Measurements from ENCODE around the gene ARMC5. TPM values are rescaled to one million over a fixed set of nuclear protein-coding genes. Genes with fewer than 3 reads are reported as not detected.

ARMC5 gene
- total and polyA plus RNA-seq, 9 of the 15 experiments (the other 6 are each of a cell fraction or from before 2014, with no cell fraction given), result 0.11 to 13.5 (median 2.1) TPM

DNA sequence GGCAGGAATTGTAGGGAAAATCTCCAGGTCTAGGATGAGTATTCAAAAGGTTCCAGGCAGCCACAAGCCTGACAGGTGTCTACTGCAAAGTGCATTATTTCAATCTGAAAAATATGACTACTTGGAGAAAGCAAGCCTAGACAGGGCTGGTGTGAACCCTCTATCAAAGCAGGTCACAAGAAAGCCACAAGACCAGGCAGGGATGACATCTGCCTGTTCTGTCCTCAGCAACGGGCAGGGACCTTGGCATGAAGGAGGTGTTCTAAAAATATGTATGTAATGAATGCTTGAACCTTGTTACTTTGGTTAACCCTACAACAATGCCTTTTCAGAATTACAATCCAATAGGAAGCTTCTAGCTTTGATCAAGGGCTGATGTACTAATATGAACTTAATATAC is 30.0 kb upstream of the ARMC5 start:
- DNase-seq (ENCODE audit: extremely low read depth in 1 of 4, low spot score in 3 of 4), result no peak
- H3K9ac ChIP-seq (ENCODE audit: insufficient read depth in 1 of 2, low read depth in 2 of 2, low read length in 2 of 2), result no peak overlapping the region
- no peak overlapping the region for H3K4me3 ChIP-seq
- ChIA-PET CTCF (ENCODE audit: low intra/inter-chr PET ratio) (no interaction called here), POLR2A (interaction anchor here (1.2 kb wide), 1 partner anchor 13 kb away, joined by 3 read pairs; no protein-coding TSS in a partner anchor)
- no peak for ATAC-seq
- no peak for TF ChIP-seq ZNF165 (CRISPR knock-in tag; IDR thresholded peaks at IDR 0.05; ENCODE audit: borderline replicate concordance)
- no peak for TF ChIP-seq ZNF347 (CRISPR knock-in tag; IDR thresholded peaks at IDR 0.05; ENCODE audit: low read depth)
- no peak for TF ChIP-seq ZBTB34 (CRISPR knock-in tag; IDR thresholded peaks at IDR 0.05)
- TF ChIP-seq, protein P1, sequence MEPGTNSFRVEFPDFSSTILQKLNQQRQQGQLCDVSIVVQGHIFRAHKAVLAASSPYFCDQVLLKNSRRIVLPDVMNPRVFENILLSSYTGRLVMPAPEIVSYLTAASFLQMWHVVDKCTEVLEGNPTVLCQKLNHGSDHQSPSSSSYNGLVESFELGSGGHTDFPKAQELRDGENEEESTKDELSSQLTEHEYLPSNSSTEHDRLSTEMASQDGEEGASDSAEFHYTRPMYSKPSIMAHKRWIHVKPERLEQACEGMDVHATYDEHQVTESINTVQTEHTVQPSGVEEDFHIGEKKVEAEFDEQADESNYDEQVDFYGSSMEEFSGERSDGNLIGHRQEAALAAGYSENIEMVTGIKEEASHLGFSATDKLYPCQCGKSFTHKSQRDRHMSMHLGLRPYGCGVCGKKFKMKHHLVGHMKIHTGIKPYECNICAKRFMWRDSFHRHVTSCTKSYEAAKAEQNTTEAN (CRISPR knock-in tag; IDR thresholded peaks at IDR 0.05), result no peak
- TF ChIP-seq, protein P2, sequence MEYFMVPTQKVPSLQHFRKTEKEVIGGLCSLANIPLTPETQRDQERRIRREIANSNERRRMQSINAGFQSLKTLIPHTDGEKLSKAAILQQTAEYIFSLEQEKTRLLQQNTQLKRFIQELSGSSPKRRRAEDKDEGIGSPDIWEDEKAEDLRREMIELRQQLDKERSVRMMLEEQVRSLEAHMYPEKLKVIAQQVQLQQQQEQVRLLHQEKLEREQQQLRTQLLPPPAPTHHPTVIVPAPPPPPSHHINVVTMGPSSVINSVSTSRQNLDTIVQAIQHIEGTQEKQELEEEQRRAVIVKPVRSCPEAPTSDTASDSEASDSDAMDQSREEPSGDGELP (CRISPR knock-in tag; IDR thresholded peaks at IDR 0.05; ENCODE audit: borderline replicate concordance), result no peak
- TF ChIP-seq TEAD2 (tag; IDR thresholded peaks at IDR 0.05), result no peak
- no peak for TF ChIP-seq NBN (IDR thresholded peaks at IDR 0.05; ENCODE audit: low read depth)
- peaks cover 5% of the 10 kb centered on the region in 2 experiments; a peak in 4 of 5 replicates for H3K27me3 ChIP-seq (ENCODE audit: control insufficient read depth in 2 of 2, insufficient read depth in 2 of 2, low read length in 2 of 2)
- H3K9me1 ChIP-seq (ENCODE audit: control insufficient read depth, insufficient read depth, low read length), result no peaks in the 10 kb centered on the region
- in situ Hi-C loops (cut with MboI) (loop anchor here (25.0 kb wide), 1 partner anchor 442 kb away; the partner anchor contains the start of gene HSD3B7), intact Hi-C loops (cut with micrococcal nuclease) (no loop called here)
- no peak for FAIRE-seq
- H3K79me2 ChIP-seq (ENCODE audit: control insufficient read depth, insufficient read depth, low read length), result no peaks in the 10 kb centered on the region
- peaks cover 0 to 10% of the 10 kb centered on the region in 2 experiments; a peak in 2 of 5 replicates for H3K4me1 ChIP-seq (replicated peaks in 1 of 2; ENCODE audit: control insufficient read depth in 2 of 2, insufficient read depth in 2 of 2, low read length in 2 of 2)
- no peak overlapping the region for H3K4me2 ChIP-seq (ENCODE audit: insufficient read depth, low read length)
- H3K27ac ChIP-seq (ENCODE audit: extremely low read depth, low read depth, low read length), result no peak overlapping the region
- H2AFZ ChIP-seq (ENCODE audit: low read depth, low read length), result no peak overlapping the region
- H3K36me3 ChIP-seq (ENCODE audit: control insufficient read depth, insufficient read depth, low read length), result no peaks in the 10 kb centered on the region
- no peaks in the 10 kb centered on the region for H4K20me1 ChIP-seq (replicated peaks; ENCODE audit: control insufficient read depth, insufficient read depth, low read length)
- no peaks in the 10 kb centered on the region for H3K9me3 ChIP-seq (replicated peaks; ENCODE audit: control insufficient read depth, insufficient read depth, low read depth, low read length)
- no TSS peak for BruUV-seq (replicated peaks)
- WGBS (ENCODE audit: insufficient coverage, low coverage, missing lambda C conversion rate), result 0% methylated on average over 1 of the region's 1 CpG
